ENCODE measurements around the gene SRM.

- TF ChIP-seq, protein P1, sequence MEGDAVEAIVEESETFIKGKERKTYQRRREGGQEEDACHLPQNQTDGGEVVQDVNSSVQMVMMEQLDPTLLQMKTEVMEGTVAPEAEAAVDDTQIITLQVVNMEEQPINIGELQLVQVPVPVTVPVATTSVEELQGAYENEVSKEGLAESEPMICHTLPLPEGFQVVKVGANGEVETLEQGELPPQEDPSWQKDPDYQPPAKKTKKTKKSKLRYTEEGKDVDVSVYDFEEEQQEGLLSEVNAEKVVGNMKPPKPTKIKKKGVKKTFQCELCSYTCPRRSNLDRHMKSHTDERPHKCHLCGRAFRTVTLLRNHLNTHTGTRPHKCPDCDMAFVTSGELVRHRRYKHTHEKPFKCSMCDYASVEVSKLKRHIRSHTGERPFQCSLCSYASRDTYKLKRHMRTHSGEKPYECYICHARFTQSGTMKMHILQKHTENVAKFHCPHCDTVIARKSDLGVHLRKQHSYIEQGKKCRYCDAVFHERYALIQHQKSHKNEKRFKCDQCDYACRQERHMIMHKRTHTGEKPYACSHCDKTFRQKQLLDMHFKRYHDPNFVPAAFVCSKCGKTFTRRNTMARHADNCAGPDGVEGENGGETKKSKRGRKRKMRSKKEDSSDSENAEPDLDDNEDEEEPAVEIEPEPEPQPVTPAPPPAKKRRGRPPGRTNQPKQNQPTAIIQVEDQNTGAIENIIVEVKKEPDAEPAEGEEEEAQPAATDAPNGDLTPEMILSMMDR (IDR thresholded peaks at IDR 0.05; ENCODE audit: insufficient read depth, low read length), result peak; percentile 97
- TF ChIP-seq GABPA (IDR thresholded peaks at IDR 0.05; ENCODE audit: low read depth), result no peak
Measured at GRCh38 chr1:11037740-11038182, 22.1 kb downstream of the SRM start.
